ENCODE measurements around the gene GPR25. TPM values are rescaled to one million over a fixed set of nuclear protein-coding genes. Genes with fewer than 3 reads are reported as not detected.

GPR25 gene
- total RNA-seq, 1 experiment from 2014 or later = not detected

DNA sequence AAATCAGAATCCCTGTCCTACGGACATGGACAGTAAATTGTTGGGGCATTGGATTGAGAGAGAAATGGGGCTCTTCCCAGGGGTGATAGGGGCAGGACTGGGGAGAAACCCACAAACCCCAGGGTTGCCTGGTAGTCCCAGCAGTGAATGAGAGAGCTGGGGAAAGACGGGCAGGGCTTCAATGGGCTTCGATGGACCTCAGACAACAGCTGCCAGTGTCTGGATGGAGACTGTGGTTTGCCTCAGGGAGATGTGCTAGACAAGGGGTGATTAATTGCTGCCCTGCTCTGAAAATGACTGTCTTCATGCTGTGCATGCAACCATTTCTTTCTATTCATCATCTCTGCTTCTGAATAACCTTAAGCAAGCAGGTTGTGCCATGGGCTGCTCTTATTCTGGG, 7.4 kb downstream of the GPR25 start:
- ChIA-PET POLR2A (interaction anchor here (1.2 kb wide), 1 partner anchor 9 kb away, joined by 4 read pairs; no protein-coding TSS in a partner anchor), CTCF (interaction anchor here (0.7 to 1.6 kb wide), 3 partner anchors 11 to 345 kb away, joined by 3 to 7 read pairs (median 3); no protein-coding TSS in a partner anchor)
- Mint-ChIP-seq H3K4me1 (peaks cover 22% of the 10 kb centered on the region), H3K27ac (no peak overlapping the region), H3K36me3 (no peaks in the 10 kb centered on the region), H3K4me3 (no peak overlapping the region), H3K27me3 (ENCODE audit: low read depth) (peaks cover 8% of the 10 kb centered on the region), H3K9me3 (no peaks in the 10 kb centered on the region)
- no peak for ATAC-seq
- no peak for DNase-seq (ENCODE audit: low spot score)
- no peak for TF ChIP-seq RORB (CRISPR knock-in tag; IDR thresholded peaks at IDR 0.05)
- TF ChIP-seq IRF2 (CRISPR knock-in tag; IDR thresholded peaks at IDR 0.05; ENCODE audit: borderline replicate concordance, low read depth) = no peak
- TF ChIP-seq ZNF317 (CRISPR knock-in tag; IDR thresholded peaks at IDR 0.05; ENCODE audit: borderline replicate concordance, low read depth) = no peak
- TF ChIP-seq, protein P1, sequence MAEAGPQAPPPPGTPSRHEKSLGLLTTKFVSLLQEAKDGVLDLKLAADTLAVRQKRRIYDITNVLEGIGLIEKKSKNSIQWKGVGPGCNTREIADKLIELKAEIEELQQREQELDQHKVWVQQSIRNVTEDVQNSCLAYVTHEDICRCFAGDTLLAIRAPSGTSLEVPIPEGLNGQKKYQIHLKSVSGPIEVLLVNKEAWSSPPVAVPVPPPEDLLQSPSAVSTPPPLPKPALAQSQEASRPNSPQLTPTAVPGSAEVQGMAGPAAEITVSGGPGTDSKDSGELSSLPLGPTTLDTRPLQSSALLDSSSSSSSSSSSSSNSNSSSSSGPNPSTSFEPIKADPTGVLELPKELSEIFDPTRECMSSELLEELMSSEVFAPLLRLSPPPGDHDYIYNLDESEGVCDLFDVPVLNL (CRISPR knock-in tag; IDR thresholded peaks at IDR 0.05; ENCODE audit: borderline replicate concordance, low read depth) = no peak
- TF ChIP-seq TEAD1 (CRISPR knock-in tag; IDR thresholded peaks at IDR 0.05) = no peak
- no peak for TF ChIP-seq ZNF532 (CRISPR knock-in tag; IDR thresholded peaks at IDR 0.05; ENCODE audit: borderline replicate concordance)

GRCh38 chr1:200883118-200883517, 10.3 kb downstream of the GPR25 start:
- no peak for DNase-seq (ENCODE audit: low spot score)
- H3K36me3 Mint-ChIP-seq = no peaks in the 10 kb centered on the region
- ChIA-PET CTCF (interaction anchor here (0.6 kb wide), 1 partner anchor 9 kb away, joined by 4 read pairs; no protein-coding TSS in a partner anchor), POLR2A (no interaction called here)
- ATAC-seq = peak; percentile 19; the same call in 1 of the 2 replicates
- no peak overlapping the region for H3K4me3 Mint-ChIP-seq
- peaks cover 27% of the 10 kb centered on the region for H3K4me1 Mint-ChIP-seq
- H3K27ac Mint-ChIP-seq = no peak overlapping the region; the same call in 1 of the 2 replicates
- no peaks in the 10 kb centered on the region for H3K9me3 Mint-ChIP-seq
- H3K27me3 Mint-ChIP-seq (ENCODE audit: low read depth) = no peaks in the 10 kb centered on the region
- TF ChIP-seq ZBTB21 (CRISPR knock-in tag; IDR thresholded peaks at IDR 0.05; ENCODE audit: borderline replicate concordance) (no peak), RORB (CRISPR knock-in tag; IDR thresholded peaks at IDR 0.05) (no peak), GABPB1 (CRISPR knock-in tag; IDR thresholded peaks at IDR 0.05) (no peak), SP1 (CRISPR knock-in tag; conservative IDR thresholded peaks at IDR 0.05) (no peak), PRDM15 (CRISPR knock-in tag; IDR thresholded peaks at IDR 0.05) (no peak), ZNF425 (CRISPR knock-in tag; conservative IDR thresholded peaks at IDR 0.05) (no peak), EMX1 (CRISPR knock-in tag; IDR thresholded peaks at IDR 0.05) (no peak), USF2 (CRISPR knock-in tag; IDR thresholded peaks at IDR 0.05) (no peak), NFYB (CRISPR knock-in tag; conservative IDR thresholded peaks at IDR 0.05; ENCODE audit: low read depth) (no peak), KAT7 (CRISPR knock-in tag; IDR thresholded peaks at IDR 0.05; ENCODE audit: borderline replicate concordance) (no peak), NR3C1 (CRISPR knock-in tag; conservative IDR thresholded peaks at IDR 0.05; ENCODE audit: low read depth) (no peak), CREM (CRISPR knock-in tag; IDR thresholded peaks at IDR 0.05) (no peak)
- TF ChIP-seq, protein P2, sequence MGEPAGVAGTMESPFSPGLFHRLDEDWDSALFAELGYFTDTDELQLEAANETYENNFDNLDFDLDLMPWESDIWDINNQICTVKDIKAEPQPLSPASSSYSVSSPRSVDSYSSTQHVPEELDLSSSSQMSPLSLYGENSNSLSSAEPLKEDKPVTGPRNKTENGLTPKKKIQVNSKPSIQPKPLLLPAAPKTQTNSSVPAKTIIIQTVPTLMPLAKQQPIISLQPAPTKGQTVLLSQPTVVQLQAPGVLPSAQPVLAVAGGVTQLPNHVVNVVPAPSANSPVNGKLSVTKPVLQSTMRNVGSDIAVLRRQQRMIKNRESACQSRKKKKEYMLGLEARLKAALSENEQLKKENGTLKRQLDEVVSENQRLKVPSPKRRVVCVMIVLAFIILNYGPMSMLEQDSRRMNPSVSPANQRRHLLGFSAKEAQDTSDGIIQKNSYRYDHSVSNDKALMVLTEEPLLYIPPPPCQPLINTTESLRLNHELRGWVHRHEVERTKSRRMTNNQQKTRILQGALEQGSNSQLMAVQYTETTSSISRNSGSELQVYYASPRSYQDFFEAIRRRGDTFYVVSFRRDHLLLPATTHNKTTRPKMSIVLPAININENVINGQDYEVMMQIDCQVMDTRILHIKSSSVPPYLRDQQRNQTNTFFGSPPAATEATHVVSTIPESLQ (CRISPR knock-in tag; IDR thresholded peaks at IDR 0.05) = no peak

Data from WTC11 (cell line).